ENCODE data around the gene ADGRL3. TPM values are rescaled to one million over a fixed set of nuclear protein-coding genes. Genes with fewer than 3 reads are reported as not detected.
"Not testable (repeated sequence)": the region's sequence is repeated elsewhere in the genome, so short reads cannot be mapped to it uniquely, and the experiment has no call there.

Gene ADGRL3
- total and polyA plus RNA-seq, 2 donors (not counting 1 experiment from before 2014, with no cell fraction given) = not detected

- ChIA-PET POLR2A (no interaction called here), CTCF (no interaction called here)
- no peaks in the 10 kb centered on the region for H3K36me3 ChIP-seq (replicated peaks in 1 of 2; ENCODE audit: control extremely low read depth in 1 of 2, control insufficient read depth in 1 of 2, extremely low read depth in 1 of 2, insufficient read depth in 2 of 2, low read length in 1 of 2)
- Mint-ChIP-seq H3K9me3 (ENCODE audit: insufficient read depth) (peaks cover 2% of the 10 kb centered on the region), H3K4me1 (peaks cover 3% of the 10 kb centered on the region), H3K27ac (no peak overlapping the region), H3K4me3 (no peak overlapping the region), H3K27me3 (peaks cover 24% of the 10 kb centered on the region)
- no peaks in the 10 kb centered on the region for H4K20me1 ChIP-seq (ENCODE audit: control insufficient read depth, insufficient read depth, low read length, poor library complexity, severe bottlenecking)
- H3K27ac ChIP-seq (ENCODE audit: low read length in 2 of 2) = no peak overlapping the region
- no peaks in the 10 kb centered on the region for H3K4me1 ChIP-seq (ENCODE audit: control insufficient read depth in 2 of 2, insufficient read depth in 2 of 2, low read length in 2 of 2)
- no peak for ATAC-seq (ENCODE audit: low read depth)
- WGBS (ENCODE audit: insufficient coverage) = 89% methylated on average over 1 of the region's 2 CpGs
- H3K79me2 ChIP-seq (ENCODE audit: control insufficient read depth, insufficient read depth, low read length) = no peaks in the 10 kb centered on the region
- DNase-seq = no peak
- no peak overlapping the region for H3K4me3 ChIP-seq (ENCODE audit: control extremely low read depth in 1 of 5, extremely low read depth in 1 of 5, insufficient read depth in 1 of 5, low read depth in 2 of 5, low read length in 4 of 5)
- intact Hi-C loops (cut with micrococcal nuclease) = no loop called here
- TF ChIP-seq EZH2 (IDR thresholded peaks at IDR 0.05; ENCODE audit: borderline replicate concordance, insufficient read depth, low read depth, low read length, poor library complexity, severe bottlenecking) (no peak), CTCF (IDR thresholded peaks at IDR 0.05) (no peak)
- peaks cover 0 to 27% (median 9%) of the 10 kb centered on the region in 4 experiments for H3K27me3 ChIP-seq (replicated peaks in 1 of 4; ENCODE audit: control extremely low read depth in 1 of 4, control insufficient read depth in 3 of 4, insufficient read depth in 4 of 4, low read length in 3 of 4)
- H3K4me2 ChIP-seq (replicated peaks; ENCODE audit: low read depth, low read length, poor library complexity, severe bottlenecking) = no peak overlapping the region
- H2AFZ ChIP-seq (ENCODE audit: insufficient read depth, low read depth, low read length, poor library complexity, severe bottlenecking) = no peak overlapping the region
- H3K9ac ChIP-seq (ENCODE audit: low read length) = no peak overlapping the region
- H3K9me3 ChIP-seq (ENCODE audit: control extremely low read depth in 1 of 3, control insufficient read depth in 2 of 3, insufficient read depth in 1 of 3, low read length in 2 of 3) = peaks cover 0 to 21% (median 0%) of the 10 kb centered on the region in 3 donors
Observed at GRCh38 chr4:61204353-61205060, 4.4 kb downstream of the ADGRL3 start.

GRCh38 chr4:61205066-61205465, 4.9 kb downstream of the ADGRL3 start:
- H3K4me3 ChIP-seq (ENCODE audit: control extremely low read depth in 1 of 5, extremely low read depth in 1 of 5, insufficient read depth in 1 of 5, low read depth in 2 of 5, low read length in 4 of 5) = no peak overlapping the region
- no peak for TF ChIP-seq CTCF (IDR thresholded peaks at IDR 0.05)
- TF ChIP-seq EZH2 (IDR thresholded peaks at IDR 0.05; ENCODE audit: borderline replicate concordance, insufficient read depth, low read depth, low read length, poor library complexity, severe bottlenecking) = no peak
- H3K27me3 Mint-ChIP-seq = peaks cover 20% of the 10 kb centered on the region

DNA sequence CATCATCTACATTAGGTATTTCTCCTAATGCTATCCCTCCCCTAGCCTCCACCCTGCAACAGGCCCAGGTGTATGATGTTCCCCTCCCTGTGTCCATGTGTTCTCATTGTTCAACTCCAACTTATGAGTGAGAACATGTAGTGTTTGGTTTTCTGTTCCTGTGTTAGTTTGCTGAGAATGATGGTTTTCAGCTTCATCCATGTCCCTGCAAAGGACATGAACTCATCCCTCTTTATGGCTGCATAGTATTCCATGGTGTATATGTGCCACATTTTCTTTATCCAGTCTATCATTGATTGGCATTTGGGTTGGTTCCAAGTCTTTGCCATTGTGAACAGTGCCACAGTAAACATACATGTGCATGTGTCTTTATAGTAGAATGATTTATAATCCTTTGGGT, 7.0 kb downstream of the ADGRL3 start:
- intact Hi-C loops (cut with micrococcal nuclease); H3K79me2 ChIP-seq (ENCODE audit: control insufficient read depth, insufficient read depth, low read length); H3K9ac ChIP-seq (ENCODE audit: low read length); H3K9me3 Mint-ChIP-seq (ENCODE audit: insufficient read depth); H3K36me3 ChIP-seq (replicated peaks in 1 of 2; ENCODE audit: control extremely low read depth in 1 of 2, control insufficient read depth in 1 of 2, extremely low read depth in 1 of 2, insufficient read depth in 2 of 2, low read length in 1 of 2); CTCF ChIA-PET; DNase-seq; H3K9me3 ChIP-seq (ENCODE audit: control extremely low read depth in 1 of 3, control insufficient read depth in 2 of 3, insufficient read depth in 1 of 3, low read length in 2 of 3); H3K27ac ChIP-seq (ENCODE audit: low read length in 2 of 2); H3K4me3 ChIP-seq (ENCODE audit: control extremely low read depth in 1 of 5, extremely low read depth in 1 of 5, insufficient read depth in 1 of 5, low read depth in 2 of 5, low read length in 4 of 5); H4K20me1 ChIP-seq (ENCODE audit: control insufficient read depth, insufficient read depth, low read length, poor library complexity, severe bottlenecking); H2AFZ ChIP-seq (ENCODE audit: insufficient read depth, low read depth, low read length, poor library complexity, severe bottlenecking); H3K4me1 ChIP-seq (ENCODE audit: control insufficient read depth in 2 of 2, insufficient read depth in 2 of 2, low read length in 2 of 2); H3K27me3 ChIP-seq (replicated peaks in 1 of 4; ENCODE audit: control extremely low read depth in 1 of 4, control insufficient read depth in 3 of 4, insufficient read depth in 4 of 4, low read length in 3 of 4); ATAC-seq (ENCODE audit: low read depth); POLR2A ChIA-PET; H3K4me1 Mint-ChIP-seq; H3K4me3 Mint-ChIP-seq; H3K4me2 ChIP-seq (replicated peaks; ENCODE audit: low read depth, low read length, poor library complexity, severe bottlenecking); H3K27ac Mint-ChIP-seq: not testable (repeated sequence)
- peaks cover 14% of the 10 kb centered on the region for H3K27me3 Mint-ChIP-seq

More at GRCh38 chr4:61205066-61205465, 4.9 kb downstream of the ADGRL3 start:
- Histone ChIP-seq H3K9ac (ENCODE audit: low read length) (no peak overlapping the region), H3K9me3 (ENCODE audit: control extremely low read depth in 1 of 3, control insufficient read depth in 2 of 3, insufficient read depth in 1 of 3, low read length in 2 of 3) (peaks cover 0 to 18% (median 0%) of the 10 kb centered on the region in 3 donors), H4K20me1 (ENCODE audit: control insufficient read depth, insufficient read depth, low read length, poor library complexity, severe bottlenecking) (no peaks in the 10 kb centered on the region), H3K36me3 (replicated peaks in 1 of 2; ENCODE audit: control extremely low read depth in 1 of 2, control insufficient read depth in 1 of 2, extremely low read depth in 1 of 2, insufficient read depth in 2 of 2, low read length in 1 of 2) (no peaks in the 10 kb centered on the region), H2AFZ (ENCODE audit: insufficient read depth, low read depth, low read length, poor library complexity, severe bottlenecking) (no peak overlapping the region), H3K27me3 (replicated peaks in 1 of 4; ENCODE audit: control extremely low read depth in 1 of 4, control insufficient read depth in 3 of 4, insufficient read depth in 4 of 4, low read length in 3 of 4) (peaks cover 0 to 22% (median 7%) of the 10 kb centered on the region in 4 experiments), H3K4me2 (replicated peaks; ENCODE audit: low read depth, low read length, poor library complexity, severe bottlenecking) (no peak overlapping the region), H3K79me2 (ENCODE audit: control insufficient read depth, insufficient read depth, low read length) (no peaks in the 10 kb centered on the region), H3K4me1 (ENCODE audit: control insufficient read depth in 2 of 2, insufficient read depth in 2 of 2, low read length in 2 of 2) (no peaks in the 10 kb centered on the region), H3K27ac (ENCODE audit: low read length in 2 of 2) (no peak overlapping the region)
- DNase-seq (no peak), ATAC-seq (ENCODE audit: low read depth) (no peak)
- 89% methylated on average over 1 of the region's 1 CpG for WGBS (ENCODE audit: insufficient coverage)
- POLR2A ChIA-PET = no interaction called here
- CTCF ChIA-PET = no interaction called here
- peaks cover 2% of the 10 kb centered on the region for H3K4me1 Mint-ChIP-seq
- peaks cover 2% of the 10 kb centered on the region for H3K9me3 Mint-ChIP-seq (ENCODE audit: insufficient read depth)
- H3K4me3 Mint-ChIP-seq = no peak overlapping the region
- H3K27ac Mint-ChIP-seq = no peak overlapping the region
- intact Hi-C loops (cut with micrococcal nuclease) = no loop called here

Measured in B cell (primary cell).